ENCODE results near the gene DNAJC5.

Gene DNAJC5

DNA sequence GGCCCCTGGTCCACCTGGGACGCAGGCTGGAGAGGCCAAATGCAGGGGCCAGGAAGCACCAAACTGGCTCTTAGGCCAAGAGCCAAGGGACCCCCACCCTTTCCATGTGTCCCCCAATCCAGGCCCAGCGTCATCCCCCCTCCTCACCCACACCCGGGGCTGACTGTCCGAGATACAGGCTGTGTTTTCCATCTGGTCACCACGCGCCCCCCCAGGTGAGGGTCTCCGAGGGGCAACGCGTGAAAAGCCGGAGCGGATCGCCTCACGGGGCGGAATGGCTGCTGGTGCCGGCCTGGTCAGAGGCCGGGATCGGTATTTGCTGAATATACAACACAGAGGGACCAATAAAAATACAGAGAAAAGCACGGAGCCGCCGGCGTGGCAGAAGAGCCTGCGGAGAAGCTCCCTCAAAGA, 38.8 kb upstream of the DNAJC5 start:
- Mint-ChIP-seq H3K9me3 (no peaks in the 10 kb centered on the region), H3K4me3 (no peak overlapping the region), H3K27me3 (peaks cover 11% of the 10 kb centered on the region), H3K36me3 (peaks cover 5% of the 10 kb centered on the region), H3K4me1 (peaks cover 18% of the 10 kb centered on the region), H3K27ac (no peak overlapping the region)
- DNase-seq (ENCODE audit: low spot score in 2 of 2) (no peak), ATAC-seq (ENCODE audit: low read depth) (no peak)

- peak overlapping the region; percentile 14 for H3K27ac Mint-ChIP-seq
- no peak for DNase-seq (ENCODE audit: low spot score in 2 of 2)
These were observed 37.0 kb upstream of the DNAJC5 start for GRCh38 chr20:63857764-63858392.

DNA sequence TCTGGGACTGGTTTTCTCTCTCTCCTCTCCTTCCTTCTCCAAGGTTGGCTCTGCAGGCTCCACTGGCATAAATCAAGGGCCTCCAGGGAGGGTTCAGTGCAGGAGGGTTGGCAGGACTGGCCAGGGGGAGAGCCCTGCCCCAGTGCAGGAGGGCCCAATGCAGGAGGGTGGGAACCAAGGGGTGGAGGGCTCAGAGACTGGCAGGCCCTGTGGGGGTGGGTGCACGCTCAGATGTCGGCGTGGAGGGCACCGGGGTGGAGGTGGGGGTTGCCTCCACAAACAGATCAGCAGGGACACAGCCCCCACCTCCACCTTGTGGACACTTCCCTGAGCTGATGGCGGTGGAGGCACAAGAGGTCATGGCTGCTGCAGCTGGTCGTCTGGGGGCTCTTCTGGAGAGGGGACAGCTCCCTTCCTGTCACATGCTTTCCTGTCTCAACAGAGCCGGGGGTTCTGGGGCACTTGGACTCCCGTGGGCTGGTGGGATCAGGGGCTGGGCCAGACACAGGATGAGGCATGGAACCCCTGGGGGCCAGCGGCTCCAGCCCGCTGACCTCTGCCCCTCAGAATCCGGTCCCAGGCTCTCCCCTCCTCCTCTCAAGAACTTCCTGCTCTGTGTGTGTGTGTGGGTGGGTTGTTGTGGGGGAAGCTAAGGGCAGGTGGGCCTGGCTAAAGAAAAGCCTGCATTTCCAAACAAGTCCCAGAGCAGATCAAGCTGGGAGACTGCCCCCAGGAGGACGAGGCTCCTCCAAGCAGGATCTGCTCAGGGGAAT, 36.3 kb upstream of the DNAJC5 start:
- no peak for DNase-seq (ENCODE audit: low spot score in 2 of 2)
- Mint-ChIP-seq H3K27ac (peak overlapping the region; percentile 14), H3K27me3 (peaks cover 1% of the 10 kb centered on the region), H3K4me1 (peaks cover 21% of the 10 kb centered on the region), H3K9me3 (no peaks in the 10 kb centered on the region), H3K4me3 (no peak overlapping the region), H3K36me3 (peaks cover 8% of the 10 kb centered on the region)
- ATAC-seq (ENCODE audit: low read depth) = no peak

More at GRCh38 chr20:63857764-63858392, 37.0 kb upstream of the DNAJC5 start:
- Mint-ChIP-seq H3K9me3 (no peaks in the 10 kb centered on the region), H3K4me1 (peaks cover 17% of the 10 kb centered on the region), H3K4me3 (no peak overlapping the region), H3K36me3 (peaks cover 5% of the 10 kb centered on the region), H3K27me3 (peaks cover 3% of the 10 kb centered on the region)
- ATAC-seq (ENCODE audit: low read depth) = no peak

DNA sequence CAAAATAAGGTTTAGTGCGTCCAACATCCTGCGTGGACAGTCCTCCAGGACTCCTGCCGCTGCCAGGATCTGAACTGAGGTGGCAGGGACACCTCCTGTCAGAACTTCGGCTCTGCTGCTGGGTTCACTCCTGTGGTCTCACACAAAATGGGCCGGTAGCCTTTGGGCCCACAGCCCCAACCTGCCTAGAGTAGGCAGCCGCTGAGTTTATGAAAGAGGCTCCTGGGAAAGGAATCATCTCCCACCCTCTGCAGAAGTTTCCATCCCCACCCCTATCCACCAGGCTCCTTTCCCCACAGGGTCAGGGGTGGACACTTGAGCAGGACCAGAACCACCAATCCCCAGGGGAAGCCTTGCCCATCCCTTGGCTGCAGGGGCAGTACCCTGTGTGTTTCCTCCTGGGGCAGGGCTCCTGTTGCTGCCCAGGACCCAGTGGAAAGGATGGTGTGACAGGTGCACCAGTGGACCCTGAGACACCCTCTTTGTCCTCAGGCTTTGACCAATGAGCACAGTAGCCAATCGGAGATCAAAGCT, 35.7 kb upstream of the DNAJC5 start:
- Mint-ChIP-seq H3K4me3 (no peak overlapping the region), H3K9me3 (no peaks in the 10 kb centered on the region), H3K4me1 (peaks cover 26% of the 10 kb centered on the region), H3K36me3 (peaks cover 8% of the 10 kb centered on the region), H3K27ac (no peak overlapping the region), H3K27me3 (peaks cover 1% of the 10 kb centered on the region)
- ATAC-seq (ENCODE audit: low read depth) = no peak
- no peak for DNase-seq (ENCODE audit: low spot score in 2 of 2)

DNA sequence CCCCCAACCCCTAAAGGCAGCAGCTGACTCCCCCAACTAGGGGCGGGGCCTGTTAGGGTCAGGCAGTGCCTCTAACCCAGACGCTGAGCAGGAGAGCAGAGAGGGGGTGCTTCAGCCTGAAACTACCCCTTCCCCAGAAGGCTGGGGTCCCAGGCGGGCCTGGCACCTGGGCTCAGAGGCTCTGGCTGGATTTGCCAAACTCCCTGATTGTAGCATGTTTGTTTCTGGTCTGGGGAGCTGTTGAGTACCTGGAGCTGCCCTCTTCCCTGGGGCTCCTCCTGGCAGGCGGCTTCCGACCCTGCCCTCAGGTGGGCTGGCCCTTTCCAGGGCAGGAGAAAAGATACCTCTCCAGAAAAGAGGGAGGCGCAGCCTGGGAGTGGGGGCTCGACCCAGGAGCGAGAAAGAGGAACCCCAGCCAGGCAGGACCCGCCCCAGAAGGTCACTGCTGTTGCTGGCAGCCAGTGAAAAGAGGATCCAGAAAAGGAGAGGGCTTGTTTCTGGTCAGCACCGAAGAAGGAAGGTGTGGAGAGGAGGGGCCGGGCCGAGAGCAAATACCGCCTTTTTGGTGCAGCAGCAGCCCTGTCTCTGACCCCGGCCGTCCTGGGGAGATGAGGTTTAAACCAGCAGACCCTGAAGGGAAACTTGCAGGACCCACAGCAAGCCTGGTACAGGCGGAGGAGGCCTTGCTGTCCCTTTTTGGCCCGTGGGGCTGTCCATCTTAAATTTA, 34.4 kb upstream of the DNAJC5 start:
- H3K36me3 Mint-ChIP-seq = peaks cover 8% of the 10 kb centered on the region
- H3K4me1 Mint-ChIP-seq = peaks cover 26% of the 10 kb centered on the region
- no peak for DNase-seq (ENCODE audit: low spot score in 2 of 2)
- H3K9me3 Mint-ChIP-seq = no peaks in the 10 kb centered on the region
- no peak overlapping the region for H3K27ac Mint-ChIP-seq
- ATAC-seq (ENCODE audit: low read depth) = no peak
- no peak overlapping the region for H3K4me3 Mint-ChIP-seq
- no peaks in the 10 kb centered on the region for H3K27me3 Mint-ChIP-seq

- no peak within 1 kb of the TSS for H3K4me3 Mint-ChIP-seq
- no peak for ATAC-seq (ENCODE audit: low read depth)
- peaks cover 8% of the 10 kb centered on the region for H3K36me3 Mint-ChIP-seq
- no peak within 1 kb of the TSS for H3K27ac Mint-ChIP-seq
- no peaks in the 10 kb centered on the region for H3K27me3 Mint-ChIP-seq
- peaks cover 31% of the 10 kb centered on the region for H3K4me1 Mint-ChIP-seq
- DNase-seq (ENCODE audit: low spot score in 2 of 2) = no peak
- no peaks in the 10 kb centered on the region for H3K9me3 Mint-ChIP-seq
These were observed 33.5 kb upstream of the DNAJC5 start, which contains the start of gene ABHD16B for GRCh38 chr20:63861365-63861934. TSS of gene ABHD16B (plus strand) at chr20:63861498. CDS start at chr20:63861541, 43 bp downstream.

DNA sequence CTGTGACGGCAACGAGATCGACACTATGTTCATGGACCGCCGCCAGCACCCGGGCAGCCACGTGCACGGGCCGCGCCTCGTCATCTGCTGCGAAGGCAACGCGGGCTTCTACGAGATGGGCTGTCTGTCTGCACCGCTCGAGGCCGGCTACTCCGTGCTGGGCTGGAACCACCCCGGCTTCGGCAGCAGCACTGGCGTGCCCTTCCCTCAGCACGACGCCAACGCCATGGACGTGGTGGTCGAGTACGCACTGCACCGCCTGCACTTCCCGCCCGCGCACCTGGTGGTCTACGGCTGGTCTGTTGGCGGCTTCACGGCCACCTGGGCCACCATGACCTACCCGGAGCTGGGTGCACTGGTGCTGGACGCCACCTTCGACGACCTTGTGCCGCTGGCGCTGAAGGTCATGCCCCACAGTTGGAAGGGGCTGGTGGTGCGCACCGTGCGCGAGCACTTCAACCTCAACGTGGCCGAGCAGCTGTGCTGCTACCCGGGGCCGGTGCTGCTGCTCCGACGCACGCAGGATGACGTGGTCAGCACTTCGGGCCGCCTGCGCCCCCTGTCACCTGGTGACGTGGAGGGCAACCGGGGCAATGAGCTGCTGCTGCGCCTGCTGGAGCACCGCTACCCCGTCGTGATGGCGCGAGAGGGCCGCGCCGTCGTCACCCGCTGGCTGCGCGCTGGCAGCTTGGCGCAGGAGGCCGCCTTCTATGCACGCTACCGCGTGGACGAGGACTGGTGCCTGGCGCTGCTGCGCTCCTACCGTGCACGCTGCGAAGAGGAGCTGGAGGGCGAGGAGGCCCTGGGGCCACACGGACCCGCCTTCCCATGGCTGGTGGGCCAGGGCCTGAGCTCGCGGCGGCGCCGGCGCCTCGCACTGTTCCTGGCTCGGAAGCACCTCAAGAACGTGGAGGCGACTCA, 32.7 kb upstream of the DNAJC5 start:
- H3K4me1 Mint-ChIP-seq = peaks cover 31% of the 10 kb centered on the region
- no peak overlapping the region for H3K4me3 Mint-ChIP-seq

DNA sequence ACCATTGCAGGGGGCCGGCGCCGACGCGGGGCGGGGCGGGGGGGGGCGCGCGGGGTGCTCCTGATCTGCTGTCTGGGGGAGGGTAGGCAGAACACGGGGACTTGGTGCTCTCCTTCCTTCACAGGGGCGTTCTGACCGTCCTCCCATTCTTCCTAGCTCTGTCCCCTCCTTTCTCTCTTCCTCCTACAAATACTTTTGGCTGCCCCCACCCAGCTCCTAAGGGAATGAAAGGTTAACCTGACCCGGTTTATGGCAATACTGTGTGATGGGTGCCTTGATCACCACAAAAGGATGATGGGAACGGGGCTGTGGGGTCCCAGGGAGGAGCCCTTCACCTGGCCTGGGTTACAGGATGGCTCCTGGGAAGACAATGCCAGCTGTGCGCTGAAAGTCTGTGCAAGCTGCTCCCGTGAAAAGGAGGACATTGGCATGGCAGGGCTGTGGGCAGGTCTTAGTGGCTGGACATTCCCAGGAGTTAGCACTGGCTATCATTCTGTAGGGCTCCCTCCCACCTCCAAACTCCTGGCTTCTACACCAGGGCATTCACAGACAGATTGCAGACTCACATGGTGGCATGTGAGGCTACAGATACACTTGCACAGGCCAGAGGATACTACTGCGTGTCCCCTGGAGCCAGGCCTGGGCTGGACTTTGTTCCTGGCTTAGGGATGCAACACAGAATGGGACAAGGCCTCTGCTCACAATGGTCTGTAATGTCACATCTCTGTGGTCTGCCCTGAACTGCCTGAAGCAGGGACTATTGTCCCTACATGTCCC, 31.7 kb upstream of the DNAJC5 start:
- H3K4me3 Mint-ChIP-seq = peak overlapping the region; percentile 95
- peaks cover 11% of the 10 kb centered on the region for H3K36me3 Mint-ChIP-seq
- DNase-seq (ENCODE audit: low spot score in 2 of 2) (no peak), ATAC-seq (ENCODE audit: low read depth) (no peak)
- no peaks in the 10 kb centered on the region for H3K9me3 Mint-ChIP-seq
- H3K27me3 Mint-ChIP-seq = no peaks in the 10 kb centered on the region
- peaks cover 26% of the 10 kb centered on the region for H3K4me1 Mint-ChIP-seq
- peak overlapping the region; percentile 91 for H3K27ac Mint-ChIP-seq

More for the DNA sequence above, 32.7 kb upstream of the DNAJC5 start:
- no peak for ATAC-seq (ENCODE audit: low read depth)
- DNase-seq (ENCODE audit: low spot score in 2 of 2) = no peak
- Mint-ChIP-seq H3K27ac (no peak overlapping the region), H3K9me3 (no peaks in the 10 kb centered on the region), H3K27me3 (no peaks in the 10 kb centered on the region), H3K36me3 (peaks cover 8% of the 10 kb centered on the region)

GRCh38 chr20:63863798-63864544, 31.0 kb upstream of the DNAJC5 start:
- H3K4me1 Mint-ChIP-seq = peaks cover 20% of the 10 kb centered on the region
- ATAC-seq (ENCODE audit: low read depth) (peak; percentile 79), DNase-seq (ENCODE audit: low spot score in 2 of 2) (peak; percentile 71 to 81)
- H3K27me3 Mint-ChIP-seq = no peaks in the 10 kb centered on the region
- peaks cover 14% of the 10 kb centered on the region for H3K36me3 Mint-ChIP-seq
- H3K4me3 Mint-ChIP-seq = peak overlapping the region; percentile 95
- H3K9me3 Mint-ChIP-seq = no peaks in the 10 kb centered on the region
- peak overlapping the region; percentile 91 for H3K27ac Mint-ChIP-seq

- peak; percentile 7 for ATAC-seq (ENCODE audit: low read depth)
- Mint-ChIP-seq H3K4me3 (peak overlapping the region; percentile 95), H3K36me3 (peaks cover 19% of the 10 kb centered on the region), H3K4me1 (peaks cover 18% of the 10 kb centered on the region), H3K27ac (peak overlapping the region; percentile 91), H3K27me3 (no peaks in the 10 kb centered on the region), H3K9me3 (no peaks in the 10 kb centered on the region)
- no peak for DNase-seq (ENCODE audit: low spot score in 2 of 2)
These were observed 30.4 kb upstream of the DNAJC5 start for GRCh38 chr20:63864545-63864977.

- peak within 1 kb of the TSS; percentile 91 for H3K27ac Mint-ChIP-seq
- no peaks in the 10 kb centered on the region for H3K27me3 Mint-ChIP-seq
- peaks cover 20% of the 10 kb centered on the region for H3K36me3 Mint-ChIP-seq
- no peaks in the 10 kb centered on the region for H3K9me3 Mint-ChIP-seq
- peak; percentile 87 to 96 for DNase-seq (ENCODE audit: low spot score in 2 of 2)
- H3K4me3 Mint-ChIP-seq = peak within 1 kb of the TSS; percentile 95
- H3K4me1 Mint-ChIP-seq = peaks cover 18% of the 10 kb centered on the region
- ATAC-seq (ENCODE audit: low read depth) = peak; percentile 77
These were observed 29.8 kb upstream of the DNAJC5 start, which contains the start of gene TPD52L2 for GRCh38 chr20:63864978-63865640. TSS of gene TPD52L2 (plus strand) at chr20:63865270. CDS start at chr20:63865366, 96 bp downstream.
